CD4-positive, alpha-beta T cell treated with Interleukin-4 for 1 hour (primary cell): ENCODE results near the gene YRDC.

Source experiments
- DNase-seq, 2 donors: peaks; one replicate each; pipeline ENCODE4 v3.0.0-alpha.2; 2020 to 2022

The YRDC gene

DNA sequence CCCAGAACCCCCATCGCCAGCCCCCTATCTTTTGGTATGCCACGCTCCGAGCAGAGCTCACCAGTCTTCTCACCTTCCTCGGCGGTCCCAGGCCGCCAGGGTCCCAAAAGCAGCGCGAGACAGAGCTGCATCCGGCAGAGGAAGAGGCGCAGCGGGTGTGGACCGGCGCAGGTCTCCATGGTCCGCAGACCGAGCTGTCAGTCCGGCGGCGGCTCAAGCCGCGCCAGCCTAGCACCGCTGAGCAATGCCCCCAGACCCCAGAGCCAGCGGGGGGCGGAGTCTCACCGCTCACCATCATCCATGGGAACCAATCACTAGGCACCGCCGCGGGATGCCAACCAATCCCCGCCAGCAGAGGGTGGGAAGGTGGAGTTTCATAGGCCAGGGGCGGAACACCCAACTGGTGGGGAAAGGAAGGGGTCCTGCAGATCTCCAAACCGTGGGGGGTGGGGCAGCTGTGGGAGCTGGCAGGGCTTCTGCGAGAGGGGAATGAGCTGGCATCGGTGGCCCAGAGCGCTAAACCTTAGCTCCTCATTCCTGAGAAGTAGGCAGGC is 43.0 kb downstream of the YRDC start, which contains the start of gene EPHA10:
TSS of gene EPHA10 (minus strand) at position 233 of the 554 bp plus-strand sequence. CDS start at position 179, 54 bp downstream.
- DNase-seq = no peak

DNA sequence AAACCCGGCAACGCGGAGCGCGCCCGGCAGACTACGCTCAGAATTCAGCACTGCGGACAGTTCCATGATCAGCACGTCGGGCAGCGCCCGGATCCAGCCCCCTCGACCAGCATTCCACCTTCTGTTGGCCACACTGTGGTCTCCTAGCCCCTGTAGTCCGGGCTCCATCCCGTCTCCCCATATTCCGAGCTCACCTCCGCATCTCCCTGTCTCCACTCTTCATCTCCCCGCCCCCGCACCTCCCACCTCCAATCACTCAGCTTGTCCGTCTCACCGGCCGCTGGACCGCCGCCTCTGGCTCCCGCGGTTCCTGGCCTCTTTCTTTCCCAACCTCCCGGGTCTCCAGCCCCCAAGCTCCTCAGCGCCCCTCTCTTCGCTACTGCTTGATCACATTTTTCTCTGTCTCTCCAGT is 43.6 kb downstream of the YRDC start:
- DNase-seq = no peak

DNA sequence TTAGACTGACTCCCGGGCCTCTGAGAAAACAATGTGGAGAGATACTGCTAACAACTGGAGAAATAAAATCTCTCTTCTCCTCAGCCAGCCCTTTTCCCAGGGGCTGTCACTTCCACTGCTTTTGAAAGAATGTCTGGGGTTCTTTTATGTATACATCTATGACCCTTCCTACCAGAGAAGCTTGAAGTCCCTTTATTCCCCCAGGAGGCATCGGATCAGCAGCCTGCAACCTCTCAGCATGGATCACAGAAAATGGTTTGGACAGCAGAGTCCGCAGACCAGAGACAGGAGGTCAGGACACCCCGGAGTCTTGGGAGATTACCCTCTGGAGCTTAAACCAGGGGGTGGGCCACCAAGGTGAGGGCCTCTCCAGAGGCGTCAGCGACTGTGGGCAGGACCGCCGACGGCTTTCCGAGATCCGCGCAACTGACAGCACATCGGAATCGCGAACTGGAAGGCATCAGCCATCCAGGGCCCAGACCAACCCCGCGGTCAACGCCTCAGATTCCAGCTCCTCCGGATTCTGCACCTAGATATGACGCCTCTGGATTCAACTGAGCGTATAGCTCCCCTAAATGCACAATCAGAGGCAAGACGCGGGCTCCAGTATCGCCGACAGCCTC is 44.1 kb downstream of the YRDC start:
- no peak for DNase-seq

DNA sequence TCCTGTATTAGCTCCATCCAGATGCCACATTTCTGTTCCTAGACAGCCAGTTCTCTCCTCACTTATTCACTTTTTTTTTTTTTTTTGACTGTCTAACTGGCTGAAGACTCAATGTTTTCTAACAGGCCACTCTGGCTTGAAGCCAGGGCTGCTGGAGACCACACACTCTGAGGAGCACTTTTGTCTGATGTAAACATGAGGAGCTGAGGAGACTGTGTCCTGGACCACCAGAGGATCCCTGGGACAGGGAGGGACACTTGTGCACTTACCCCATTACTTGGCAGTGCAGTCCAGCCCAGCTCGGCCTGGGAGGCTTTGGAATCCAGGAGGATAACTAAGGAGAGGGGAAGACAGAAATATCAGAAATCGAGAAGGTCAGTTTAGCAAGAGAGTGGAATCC is 45.5 kb downstream of the YRDC start:
- no peak for DNase-seq

DNA sequence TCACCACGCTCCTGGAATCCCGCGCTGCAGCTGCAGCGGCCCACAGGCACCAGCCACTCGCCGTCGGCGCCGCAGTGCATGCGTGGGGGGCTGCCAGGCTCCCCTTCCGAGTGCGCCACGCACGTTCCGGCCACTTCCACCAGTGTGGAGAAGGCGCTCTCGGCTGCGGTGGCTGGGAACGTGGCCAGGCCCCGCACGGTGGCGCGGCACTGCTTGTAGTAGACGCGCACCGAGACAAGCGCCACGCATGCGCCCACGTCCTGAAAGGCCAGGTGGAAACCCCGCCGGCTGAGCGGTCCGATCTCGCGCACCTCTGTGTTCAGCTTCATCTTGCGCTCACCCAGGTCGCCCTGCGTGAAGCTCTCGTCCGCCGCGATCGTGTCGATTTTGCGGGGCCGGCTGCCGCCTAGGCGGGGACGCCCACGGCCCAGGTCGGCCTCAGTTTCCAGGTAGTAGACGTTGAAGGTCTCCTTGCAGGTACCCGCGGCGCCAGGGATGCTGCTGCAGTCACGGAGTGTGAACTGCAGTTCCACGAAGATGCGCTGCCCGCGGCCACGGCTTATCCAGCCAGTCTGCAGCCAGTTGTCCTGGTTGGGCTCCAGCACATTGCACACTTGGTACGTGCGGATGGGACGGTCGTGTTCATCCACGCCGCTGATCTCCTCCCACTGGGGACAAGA is 46.5 kb downstream of the YRDC start:
- DNase-seq = no peak

DNA sequence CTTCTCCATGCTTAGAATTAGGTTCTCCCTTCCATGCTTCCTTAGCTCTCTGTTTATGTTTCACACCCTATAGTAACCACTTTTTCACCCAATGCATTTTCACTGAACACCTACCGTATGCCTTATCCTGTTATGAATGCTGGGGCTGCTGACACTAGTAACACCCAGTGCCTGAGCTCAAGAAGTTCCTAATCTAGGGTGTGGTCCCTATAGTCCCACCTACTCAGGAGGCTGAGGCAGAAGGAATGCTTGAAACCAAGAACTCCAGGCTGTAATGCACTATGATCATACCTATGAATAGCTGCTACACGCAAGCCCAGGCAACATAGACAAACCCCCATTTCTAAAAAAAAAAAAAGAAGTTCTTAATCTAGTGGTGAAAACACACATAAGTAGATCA is 48.6 kb downstream of the YRDC start:
- no peak for DNase-seq

DNA sequence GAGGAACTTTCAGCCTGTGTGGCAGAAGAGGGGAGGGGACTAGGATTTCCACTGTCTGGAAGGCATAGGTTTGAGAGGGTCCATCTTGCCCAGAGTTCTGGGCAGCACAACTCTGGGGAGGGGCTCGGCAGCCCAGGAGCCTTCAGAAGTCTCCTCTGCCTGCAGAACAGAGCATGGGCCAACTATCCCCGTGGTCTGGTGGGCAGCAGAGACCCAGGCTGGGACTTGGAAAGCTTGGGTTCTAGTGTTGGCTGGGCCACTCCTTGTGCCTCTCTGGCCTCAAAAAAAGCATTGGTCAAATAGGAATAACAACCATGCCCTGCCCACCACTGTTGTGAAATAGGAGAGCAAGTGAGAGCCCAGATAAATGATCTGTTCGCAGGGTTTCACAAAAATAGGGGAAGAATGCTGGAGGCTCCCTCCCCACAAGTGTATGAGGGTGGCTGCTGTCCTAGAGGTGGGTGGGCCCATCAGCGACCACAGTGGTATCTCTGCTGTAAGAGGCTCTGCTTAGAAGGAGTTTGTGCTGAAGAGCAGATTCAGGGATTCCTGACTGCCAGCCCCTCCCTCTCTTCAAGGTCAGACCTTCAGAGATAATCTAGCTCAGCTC is 52.0 kb downstream of the YRDC start:
- no peak for DNase-seq

DNA sequence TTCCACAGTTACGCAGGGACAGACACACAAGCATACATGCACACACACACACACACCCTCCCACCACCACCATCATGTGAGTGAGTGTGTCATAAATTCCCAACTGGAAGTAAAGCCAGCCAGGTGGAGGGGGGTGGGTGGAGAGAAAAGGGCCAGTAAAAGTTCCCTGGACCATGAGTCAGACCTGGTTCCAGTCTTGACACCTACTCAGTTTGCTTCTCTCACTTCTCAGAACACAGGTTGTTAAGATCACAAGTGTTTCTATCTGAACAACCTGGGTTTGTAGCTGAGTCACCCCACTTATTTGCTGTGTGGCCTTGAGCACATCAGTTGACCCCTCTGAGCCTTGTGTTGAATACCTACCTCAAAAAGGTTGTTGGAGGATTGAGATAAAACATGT is 52.7 kb downstream of the YRDC start:
- DNase-seq = no peak

DNA sequence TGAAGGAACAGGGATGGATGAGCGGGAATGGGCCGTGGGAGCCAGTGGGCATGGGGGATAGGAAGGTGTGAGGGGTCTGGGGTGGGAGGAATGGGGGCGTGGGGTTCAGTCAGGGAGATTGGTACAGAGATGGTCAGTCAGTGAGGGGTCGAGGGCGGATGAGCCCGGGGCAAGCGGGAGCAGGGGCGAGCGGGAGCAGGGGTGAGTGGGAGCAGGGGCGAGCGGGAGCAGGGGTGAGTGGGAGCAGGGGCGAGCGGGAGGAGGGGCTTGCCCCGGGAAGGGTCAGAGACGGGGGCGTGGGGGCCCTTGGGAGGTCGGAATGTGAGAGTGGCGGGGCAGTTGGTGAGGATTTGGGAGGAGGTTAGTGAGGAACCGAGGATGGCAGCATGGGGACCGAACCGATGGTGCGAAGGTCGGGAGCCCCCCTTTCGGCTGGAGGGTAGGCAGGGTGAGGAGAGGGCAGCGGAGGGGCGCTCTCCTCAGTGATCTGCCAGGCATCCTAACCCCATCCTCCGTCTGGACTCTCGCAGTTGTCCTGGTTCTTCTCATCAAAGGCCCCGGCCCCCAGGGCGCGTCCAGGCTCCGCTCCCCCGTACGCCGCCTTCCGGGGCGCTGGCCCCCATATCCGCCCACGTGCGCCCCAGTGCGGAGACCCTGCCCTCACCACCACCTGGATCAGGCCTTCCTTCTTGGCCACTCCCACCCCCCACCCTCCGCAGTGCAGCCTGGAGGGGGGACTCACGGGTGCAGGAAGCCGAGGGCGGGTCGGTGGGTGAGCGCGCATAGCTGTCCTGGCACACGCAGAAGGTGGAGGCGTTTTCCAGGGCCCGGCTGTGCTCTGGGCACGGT is 54.3 kb downstream of the YRDC start:
- DNase-seq = no peak
